ENCODE measurements around the gene ADAM11.
"Not testable (repeated sequence)": the region's sequence is repeated elsewhere in the genome, so short reads cannot be mapped to it uniquely, and the experiment has no call there.

The ADAM11 gene

DNA sequence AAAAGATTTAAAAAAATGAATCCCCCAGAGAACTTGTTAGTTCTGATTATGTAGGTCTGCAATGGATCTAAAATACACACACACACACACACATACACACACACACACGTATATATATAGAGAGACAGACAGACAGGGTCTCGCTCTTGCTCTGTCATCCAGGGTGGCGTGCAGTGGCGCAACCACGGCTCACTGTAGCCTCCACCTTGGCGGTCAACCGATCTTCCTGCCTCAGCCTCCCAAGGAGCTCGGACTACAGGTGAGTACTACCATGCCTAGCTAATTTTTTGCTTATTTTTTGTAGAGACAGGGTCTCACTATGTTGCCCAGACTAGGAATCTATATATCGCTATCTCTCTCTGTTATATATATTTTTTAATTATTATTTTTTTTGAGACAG is 37.9 kb downstream of the ADAM11 start:
- DNase-seq = no peak

DNA sequence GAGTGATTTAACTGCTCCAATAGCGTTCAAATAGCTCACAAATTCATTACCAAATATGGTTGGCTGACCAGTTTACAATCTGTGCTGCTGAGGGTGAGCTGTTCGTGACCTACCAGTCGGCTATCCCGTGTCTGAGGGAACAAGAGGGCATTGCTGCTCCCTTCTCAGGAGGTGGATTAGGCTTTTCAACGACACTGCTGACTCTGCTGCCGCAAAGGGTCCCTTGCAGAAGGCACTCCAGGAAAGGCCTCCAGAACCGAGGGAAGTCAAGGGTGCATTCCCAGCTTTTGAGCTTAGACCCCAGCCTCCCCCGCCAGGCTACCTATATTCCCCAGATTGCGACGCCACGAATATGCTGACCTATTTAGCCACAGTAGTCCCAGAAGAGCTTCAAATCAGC is 39.0 kb downstream of the ADAM11 start:
- no peak for DNase-seq

DNA sequence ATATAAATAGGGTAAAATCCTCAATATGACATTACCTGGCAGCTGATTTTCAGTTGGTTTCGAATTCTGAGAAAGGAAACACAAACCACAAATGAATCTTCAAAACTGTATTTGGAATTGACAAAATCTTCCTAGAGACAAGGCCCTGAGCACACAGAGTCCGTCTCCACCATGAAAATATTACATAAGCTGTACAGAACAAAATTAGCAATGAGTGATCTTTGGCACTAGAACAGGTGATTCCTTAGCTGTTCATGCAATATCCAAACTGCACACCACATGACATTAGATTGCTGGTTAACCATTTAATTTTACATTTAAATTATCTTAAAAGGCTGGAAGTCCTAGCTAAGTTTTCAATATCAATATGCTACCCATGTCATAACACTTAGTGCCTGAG is 39.6 kb downstream of the ADAM11 start:
- no peak for DNase-seq

DNA sequence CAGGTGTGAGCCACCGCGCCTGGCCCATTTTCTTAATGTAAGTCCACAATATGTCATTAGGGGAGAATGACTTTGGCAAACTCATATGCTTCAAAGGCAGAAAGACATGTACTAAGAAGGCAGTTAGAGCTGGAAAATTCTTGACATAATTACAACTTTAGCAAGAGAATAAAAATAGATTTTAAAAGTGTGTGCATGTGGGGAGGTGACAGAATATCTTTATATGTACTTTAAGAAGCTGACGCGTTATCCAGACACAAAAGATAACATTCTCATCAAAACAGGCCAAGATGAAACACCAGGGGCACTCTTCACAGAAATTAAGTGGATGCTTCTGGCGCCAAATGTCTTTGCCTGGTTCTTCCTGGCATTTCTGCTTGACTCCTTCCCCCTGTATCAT is 43.1 kb downstream of the ADAM11 start:
- no peak for DNase-seq

DNA sequence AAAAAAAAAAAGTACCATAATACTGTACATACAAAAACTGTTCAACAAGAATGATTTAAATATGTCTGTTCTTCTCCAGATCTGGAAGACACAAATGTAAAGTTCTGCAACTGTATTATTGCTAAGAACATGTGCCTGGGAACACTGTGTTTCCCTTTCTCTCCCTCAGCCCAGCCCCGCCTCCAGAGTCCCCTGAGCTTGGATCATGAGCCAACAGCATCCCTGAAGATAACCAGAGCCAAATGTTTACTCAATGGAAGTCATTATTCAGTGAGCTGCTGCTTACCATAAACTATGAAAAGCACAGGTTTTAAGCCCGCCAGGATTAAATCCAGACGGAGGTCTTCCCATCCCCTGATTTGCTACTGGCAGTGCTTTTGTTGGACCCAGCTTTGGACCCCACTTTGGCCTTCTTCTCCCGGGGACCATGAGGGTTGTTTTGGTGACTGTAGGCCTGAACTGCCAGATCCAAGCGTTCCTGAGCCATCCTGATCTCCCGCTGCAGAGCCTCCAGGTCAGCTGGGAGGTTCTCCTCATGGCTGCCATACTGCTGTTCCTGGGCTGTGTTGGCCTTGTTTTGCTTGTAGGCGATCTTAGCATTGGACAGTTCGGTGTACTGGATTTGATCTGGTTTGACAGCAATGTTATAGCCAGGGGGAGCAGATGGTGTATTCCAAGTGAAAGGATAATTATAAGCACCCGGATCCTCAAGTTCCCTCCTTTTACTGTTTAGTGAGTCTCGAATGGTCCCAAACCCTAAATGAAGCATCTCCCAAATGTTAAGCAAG is 45.7 kb downstream of the ADAM11 start:
- DNase-seq = no peak

DNA sequence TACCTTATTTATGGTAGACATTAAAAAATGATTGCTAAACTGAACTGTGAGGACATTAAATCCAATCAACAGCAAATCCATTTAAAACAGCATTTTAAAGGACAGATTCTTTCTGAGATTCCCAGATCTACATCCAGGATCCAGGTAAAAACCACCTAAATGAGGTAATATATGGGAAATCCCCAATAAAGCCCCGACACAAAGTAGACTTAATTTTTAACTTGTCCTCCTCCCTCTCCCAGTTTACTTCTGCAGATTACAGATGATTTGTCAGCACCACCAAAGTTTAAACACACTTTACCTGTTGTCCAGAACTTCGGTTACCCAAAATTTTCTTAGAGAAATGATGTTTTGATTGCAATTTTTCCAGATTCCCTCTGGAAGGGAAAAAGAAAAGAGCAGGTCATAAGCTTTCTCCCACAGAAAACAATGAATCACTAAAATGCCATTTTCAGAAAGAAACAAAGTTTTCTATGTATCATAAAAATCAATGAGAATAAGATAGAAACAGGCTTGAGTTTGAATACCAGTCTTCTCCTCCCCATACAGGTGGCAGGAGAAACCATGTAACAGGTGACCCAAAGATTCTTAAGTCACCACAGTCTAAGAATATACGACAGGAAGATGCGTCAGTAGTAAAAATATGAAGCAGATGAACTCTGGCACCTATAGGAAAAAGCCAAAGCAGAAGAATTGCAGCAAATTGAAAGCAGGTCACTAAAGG is 48.5 kb downstream of the ADAM11 start:
- DNase-seq = no peak

DNA sequence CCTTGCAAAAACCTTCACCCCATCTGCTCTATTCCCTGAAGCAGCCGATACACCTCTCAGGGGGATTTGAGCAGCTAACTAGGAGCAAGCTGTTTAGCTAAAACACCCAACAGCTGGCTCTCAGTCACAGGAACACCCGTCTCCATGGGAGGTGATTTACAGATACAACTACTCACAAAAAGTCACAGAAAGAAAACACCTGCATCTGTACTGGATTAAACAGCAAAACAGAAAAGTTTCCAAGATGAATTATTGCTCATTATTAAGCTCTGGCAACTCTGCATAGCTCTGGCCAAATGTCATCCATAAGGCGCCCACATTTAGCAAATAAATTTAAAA is 49.0 kb downstream of the ADAM11 start:
- DNase-seq = no peak

DNA sequence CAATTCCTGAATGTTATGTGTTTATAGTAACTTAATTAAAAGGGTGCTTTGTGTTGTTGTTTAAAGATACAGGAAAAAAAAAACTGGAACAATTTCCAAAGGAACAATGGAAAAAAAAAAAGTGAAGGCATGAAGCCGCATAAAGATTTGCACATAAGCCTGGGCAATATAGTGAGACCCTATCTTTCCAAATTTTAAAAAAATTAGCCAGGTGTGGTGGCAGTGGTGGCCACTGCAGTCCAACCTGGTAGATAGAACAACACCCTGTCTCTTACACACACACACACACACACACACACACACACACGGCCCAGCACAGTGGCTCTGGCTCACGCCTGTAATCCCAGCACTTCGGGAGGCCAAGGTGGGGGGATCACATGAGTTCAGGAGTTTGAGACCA is 49.4 kb downstream of the ADAM11 start:
- DNase-seq = no peak

DNA sequence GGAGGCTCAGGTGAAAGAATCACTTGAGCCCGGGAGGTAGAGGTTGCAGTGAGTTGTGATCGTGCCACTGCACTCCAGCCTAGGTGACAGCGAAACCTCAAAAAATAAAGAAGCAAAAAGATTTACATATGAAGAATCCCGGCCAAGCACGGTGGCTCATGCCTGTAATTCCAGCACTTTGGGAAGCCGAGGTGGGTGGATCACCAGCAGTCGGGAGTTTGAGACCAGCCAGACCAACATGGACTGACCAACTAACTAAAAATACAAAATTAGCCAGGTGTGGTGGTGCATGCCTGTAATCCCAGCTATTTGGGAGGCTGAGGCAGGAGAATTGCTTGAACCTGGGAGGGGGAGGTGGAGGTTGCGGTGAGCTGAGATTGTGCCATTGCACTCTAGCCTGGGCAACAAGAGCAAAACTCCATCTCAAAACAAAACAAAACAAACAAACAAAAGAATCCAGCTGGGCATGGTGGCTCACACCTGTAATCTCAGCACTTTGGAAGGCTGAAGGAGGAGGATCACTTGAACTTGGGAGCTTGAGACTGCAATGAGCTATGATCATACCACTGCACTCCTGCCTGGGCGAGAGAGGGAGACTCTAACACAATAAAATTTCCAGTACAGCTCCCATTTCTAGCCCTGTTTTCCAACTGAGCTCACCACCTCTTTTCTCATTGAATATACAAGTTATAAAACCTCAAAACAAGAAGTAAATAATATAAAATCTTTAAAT is 50.0 kb downstream of the ADAM11 start:
- DNase-seq = not testable (repeated sequence)

DNA sequence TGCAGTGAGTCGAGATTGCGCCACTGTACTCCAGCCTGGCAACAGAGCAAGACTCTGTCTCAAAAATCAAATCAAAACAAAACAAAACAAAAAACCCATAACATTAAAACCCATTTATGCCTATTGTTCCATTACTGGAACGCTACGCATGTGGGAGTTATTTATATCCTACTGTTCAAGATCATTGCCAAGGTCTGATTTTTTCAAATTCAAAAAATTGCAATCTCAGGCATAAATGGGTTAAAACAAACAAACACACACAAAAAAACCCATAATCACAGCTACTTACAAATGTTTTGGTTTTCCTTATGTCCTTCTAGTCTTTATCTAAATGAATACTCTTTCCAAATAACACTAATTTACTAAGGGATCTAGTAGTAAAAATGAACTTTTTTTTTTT is 53.5 kb downstream of the ADAM11 start:
- no peak for DNase-seq

DNA sequence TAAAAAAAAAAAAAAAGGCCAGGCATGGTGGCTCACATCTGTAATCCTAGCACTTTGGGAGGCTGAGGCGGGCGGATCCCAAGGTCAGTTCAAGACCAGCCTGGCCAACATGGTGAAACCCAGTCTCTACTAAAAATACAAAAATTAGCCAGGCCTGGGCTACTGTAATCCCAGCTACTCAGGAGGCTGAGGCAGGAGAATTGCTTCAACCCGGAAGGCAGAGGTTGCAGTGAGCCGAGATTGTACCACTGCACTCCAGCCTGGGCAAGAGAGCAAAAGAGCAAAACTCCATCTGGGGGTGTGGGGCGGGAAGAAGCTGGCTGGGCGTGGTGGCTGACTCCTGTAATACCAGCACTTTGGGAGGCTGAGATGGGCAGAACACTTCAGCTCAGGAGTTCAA is 59.7 kb downstream of the ADAM11 start:
- not testable (repeated sequence) for DNase-seq

DNA sequence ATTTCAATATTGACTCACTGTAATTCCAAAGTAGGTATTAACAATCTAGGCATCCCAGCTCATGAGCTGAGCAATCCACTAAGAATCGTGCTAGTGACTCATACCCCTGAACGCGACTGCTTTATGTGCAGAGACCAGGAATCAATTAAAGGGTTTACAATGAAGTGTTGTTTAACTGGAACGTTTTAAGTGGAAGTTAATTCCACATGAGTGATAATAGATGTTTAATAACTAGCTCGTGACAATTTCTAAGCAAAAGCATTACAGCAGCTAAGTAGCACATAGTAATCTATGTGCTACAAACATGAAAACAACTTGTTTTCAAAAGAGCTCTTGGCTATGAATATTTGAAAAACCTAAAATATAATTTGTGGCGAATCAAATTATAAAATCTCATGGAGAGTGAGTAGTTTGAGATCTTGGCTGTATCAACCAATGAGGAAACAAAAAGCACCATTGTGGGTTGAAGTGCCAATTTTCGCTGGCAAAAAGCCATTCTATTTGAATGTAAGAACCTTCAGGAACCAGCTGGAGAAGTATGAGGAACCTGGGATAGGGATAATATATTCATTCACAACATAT is 61.9 kb downstream of the ADAM11 start:
- no peak for DNase-seq

DNA sequence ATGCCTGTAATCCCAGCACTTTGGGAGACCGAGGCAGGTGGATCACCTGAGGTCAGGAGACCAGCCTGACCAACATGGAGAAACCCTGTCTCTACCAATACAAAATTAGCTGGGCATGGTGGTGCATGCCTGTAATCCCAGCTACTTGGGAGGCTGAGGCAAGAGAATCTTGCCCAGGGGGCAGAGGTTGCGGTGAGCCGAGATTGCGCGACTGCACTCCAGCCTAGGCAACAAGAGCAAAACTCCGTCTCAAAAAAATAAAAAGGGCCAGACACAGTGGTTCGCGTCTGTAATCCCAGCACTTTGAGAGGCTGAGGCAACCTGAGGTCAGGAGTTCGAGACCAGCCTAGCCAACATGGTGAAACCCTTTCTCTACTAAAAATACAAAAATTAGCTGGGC is 66.4 kb downstream of the ADAM11 start:
- DNase-seq = not testable (repeated sequence)

DNA sequence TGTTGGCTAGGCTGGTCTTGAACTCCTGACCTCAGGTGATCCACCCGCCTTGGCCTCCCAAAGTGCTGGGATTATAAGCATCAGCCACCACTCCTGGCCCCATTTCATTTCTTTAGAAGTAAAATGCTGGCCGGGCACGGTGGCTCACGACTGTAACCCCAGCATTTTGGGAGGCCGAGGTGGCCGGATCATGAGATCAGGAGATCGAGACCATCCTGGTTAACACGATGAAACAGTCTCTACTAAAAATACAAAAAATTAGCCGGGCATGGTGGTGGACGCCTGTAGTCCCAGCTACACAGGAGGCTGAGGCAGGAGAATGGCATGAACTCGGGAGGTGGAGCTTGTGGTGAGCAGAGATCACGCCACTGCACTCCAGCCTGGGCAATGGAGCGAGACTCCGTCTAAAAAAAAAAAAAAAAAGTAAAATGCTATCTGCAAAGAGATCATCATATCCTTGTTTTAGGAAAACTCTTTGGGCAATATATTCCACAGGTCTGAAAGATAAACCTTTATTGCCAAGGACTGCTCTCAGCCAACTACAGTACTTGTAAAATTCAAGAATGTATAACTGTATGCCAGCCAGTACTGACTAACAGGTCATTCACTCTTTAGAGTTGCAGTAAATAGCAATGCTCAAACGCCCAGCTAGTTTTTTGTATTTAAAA is 67.5 kb downstream of the ADAM11 start:
- DNase-seq = no peak

DNA sequence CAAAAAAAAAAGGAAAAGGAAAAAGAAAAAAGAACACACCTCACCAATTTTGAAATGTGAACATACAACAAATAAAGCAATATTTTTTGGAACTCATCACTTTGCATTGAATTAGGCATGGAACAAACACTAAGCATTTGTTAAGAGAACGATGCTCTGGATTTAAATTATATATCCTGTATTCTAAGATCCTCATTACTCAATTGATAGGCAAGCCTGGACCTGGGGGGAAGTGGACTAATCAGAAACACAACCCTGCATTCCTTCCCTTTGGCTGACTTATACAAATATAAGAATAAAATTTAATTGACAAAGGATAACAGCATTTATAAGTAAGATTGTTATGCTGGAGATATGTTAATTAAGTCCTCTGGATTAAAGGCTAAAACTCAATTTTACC is 69.1 kb downstream of the ADAM11 start:
- no peak for DNase-seq

DNA sequence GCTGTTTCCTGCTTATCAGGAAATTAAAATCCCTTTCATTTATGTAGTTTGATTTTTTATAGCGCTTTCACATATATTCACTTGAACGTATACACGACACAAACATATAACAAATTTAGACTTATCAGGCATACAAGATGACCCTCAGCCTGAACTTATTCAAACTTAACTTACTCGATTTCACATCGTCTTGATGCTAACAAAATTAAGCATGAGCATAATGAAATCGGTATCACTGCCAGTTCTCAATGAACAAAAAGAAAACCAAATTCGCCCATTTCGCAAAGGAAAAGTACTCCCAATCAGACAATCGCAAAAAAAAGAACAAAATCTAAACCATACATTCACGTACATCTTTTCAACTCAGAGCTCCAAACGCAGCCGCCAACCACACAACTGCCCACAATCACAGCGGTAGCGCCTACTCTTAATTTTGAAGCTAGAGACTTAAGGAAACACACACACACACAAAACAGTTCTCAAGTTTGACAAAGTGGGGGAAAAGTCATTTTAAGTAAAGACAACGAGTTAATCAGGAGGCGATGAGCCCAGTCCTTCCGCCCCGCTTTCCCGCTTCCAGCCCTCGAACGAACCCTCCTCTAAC is 70.2 kb downstream of the ADAM11 start:
- no peak for DNase-seq

DNA sequence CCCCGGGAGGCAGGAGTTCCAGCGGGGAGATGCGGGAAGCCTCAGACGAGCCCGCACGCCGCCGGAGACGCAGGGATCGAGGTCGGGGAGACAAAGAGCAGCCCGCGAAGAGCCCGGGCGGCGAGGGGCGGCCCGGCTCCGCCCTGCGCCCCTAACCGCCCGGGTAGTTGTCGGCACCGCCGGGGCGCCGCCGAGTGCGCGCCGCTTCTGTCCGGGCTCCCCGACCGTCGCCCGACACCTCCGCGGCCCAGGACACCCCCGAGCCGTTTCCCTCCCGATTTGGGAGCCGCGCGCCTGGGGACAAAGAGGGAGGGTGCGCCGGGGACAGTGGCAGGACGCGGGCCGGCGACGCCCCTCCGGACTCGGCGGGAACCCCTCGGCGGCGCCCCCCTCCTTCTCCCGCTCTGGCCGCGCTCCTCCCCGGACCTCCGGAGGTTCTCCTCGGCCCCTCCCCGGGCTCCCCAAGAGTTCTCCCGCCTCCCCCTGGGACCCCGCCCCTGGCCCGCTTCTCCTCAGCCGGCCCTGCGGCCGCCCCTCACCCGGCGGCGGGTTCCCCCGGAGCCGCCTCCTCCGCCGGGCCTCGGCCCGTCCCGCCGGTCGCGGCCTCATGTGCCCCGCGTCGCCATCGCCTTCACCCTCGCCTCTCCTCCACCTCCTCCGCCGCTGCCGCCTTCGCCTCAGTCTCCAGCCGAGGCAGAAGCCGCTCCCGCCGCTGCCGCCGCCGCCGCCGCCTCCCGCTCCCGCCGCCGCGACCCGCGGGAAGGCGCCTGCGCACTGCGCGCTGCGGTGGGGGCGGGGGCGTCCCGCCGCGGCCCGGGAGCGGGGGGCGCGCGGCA is 71.0 kb downstream of the ADAM11 start, which contains the start of gene GJC1:
TSS of gene GJC1 (minus strand) at position 765 of the 836 bp plus-strand sequence. CDS start 24,470 bp downstream, outside the sequence.
- no peak for DNase-seq

DNA sequence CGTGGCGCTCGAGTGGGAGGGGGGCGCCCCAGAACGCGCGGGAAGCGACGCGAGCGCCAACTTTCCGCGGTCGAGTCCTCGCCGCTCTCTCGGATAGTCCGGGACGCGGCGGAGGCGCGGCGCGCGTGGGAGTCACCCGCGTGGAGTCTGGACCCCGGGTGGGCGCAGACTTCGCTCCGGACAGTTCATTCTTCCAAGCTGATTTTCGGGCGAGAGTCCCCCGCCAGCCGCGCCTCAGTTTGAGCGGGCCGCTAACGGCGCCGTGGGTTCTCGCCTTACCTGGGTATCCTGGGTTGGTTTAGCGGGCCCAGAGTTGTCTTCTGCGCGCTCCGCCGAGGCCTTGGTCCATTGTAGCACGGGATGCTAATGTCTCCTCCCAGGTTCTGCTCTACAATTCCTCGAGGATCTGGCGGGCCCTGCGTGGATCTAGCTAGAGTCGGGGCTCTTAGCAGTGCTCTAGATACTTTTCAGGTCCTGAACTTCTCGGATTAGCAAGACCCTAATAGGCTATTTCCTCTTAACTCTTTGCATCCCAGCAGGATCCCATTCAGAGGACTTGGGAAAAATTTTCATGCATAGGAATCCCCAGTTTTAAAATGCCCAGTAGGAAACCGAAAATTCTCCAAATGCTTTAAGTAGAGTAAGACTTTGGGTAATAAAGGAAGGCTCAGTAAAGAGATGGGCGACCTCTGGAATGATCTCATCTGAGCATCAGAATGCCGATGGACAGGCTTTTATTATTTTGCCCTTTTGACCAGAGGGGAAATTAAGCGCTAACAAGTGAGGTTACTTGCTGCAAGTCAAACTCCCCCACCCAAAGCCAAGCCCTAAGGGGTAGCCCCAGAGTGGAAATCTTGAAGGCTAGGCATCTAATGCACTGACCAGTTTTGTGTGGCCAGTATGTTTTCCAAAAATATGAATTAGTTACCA is 71.8 kb downstream of the ADAM11 start:
- no peak for DNase-seq

DNA sequence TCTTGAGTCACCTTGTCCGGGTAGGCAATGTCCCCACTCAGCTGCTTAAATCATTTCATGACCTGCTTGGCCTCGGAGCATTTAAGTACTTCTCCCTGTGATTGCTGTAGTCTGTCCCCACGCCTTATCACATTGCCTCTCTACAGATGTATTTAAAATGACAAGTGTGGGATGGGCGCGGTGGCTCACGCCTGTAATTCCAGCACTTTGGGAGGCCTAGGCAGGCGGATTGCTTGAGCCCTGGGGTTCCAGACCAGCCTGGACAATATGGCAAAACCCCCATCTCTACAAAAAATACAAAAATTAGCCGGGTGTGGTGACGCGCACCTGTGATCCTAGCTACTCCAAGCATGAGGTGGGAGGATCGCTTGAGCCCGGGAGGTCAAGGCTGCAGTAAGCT is 72.6 kb downstream of the ADAM11 start:
- no peak for DNase-seq

All from effector CD4-positive, alpha-beta T cell (primary cell).